Fibroblast of skin of back (primary cell): ENCODE measurements around the gene TAGAP. TPM values are rescaled to one million over a fixed set of nuclear protein-coding genes. Genes with fewer than 3 reads are reported as not detected.

Experiments
- DNase-seq: peaks from one replicate; pipeline ENCODE4 v3.0.0-alpha.2; 2013
- polyA plus RNA-seq, 2 experiments: library from polyadenylated mRNA; unstranded; fragments of 120-200 nt; gene quantifications; one replicate each; pipeline ENCODE4 v1.2.1, GENCODE V29; 2013; ENCODE audit not compliant: insufficient read length in 2 of 2

Gene TAGAP
- 0.05 TPM for polyA plus RNA-seq (2013, experiment 1 of 2; ENCODE audit: insufficient read length)
- not detected for polyA plus RNA-seq (2013, experiment 2 of 2; ENCODE audit: insufficient read length)

- DNase-seq: peak; percentile 24
These were observed at the start of gene TAGAP for GRCh38 chr6:159044899-159045727. Gene TAGAP (minus strand): TSS chr6:159044991. CDS start chr6:159044146, 845 bp downstream.

DNA sequence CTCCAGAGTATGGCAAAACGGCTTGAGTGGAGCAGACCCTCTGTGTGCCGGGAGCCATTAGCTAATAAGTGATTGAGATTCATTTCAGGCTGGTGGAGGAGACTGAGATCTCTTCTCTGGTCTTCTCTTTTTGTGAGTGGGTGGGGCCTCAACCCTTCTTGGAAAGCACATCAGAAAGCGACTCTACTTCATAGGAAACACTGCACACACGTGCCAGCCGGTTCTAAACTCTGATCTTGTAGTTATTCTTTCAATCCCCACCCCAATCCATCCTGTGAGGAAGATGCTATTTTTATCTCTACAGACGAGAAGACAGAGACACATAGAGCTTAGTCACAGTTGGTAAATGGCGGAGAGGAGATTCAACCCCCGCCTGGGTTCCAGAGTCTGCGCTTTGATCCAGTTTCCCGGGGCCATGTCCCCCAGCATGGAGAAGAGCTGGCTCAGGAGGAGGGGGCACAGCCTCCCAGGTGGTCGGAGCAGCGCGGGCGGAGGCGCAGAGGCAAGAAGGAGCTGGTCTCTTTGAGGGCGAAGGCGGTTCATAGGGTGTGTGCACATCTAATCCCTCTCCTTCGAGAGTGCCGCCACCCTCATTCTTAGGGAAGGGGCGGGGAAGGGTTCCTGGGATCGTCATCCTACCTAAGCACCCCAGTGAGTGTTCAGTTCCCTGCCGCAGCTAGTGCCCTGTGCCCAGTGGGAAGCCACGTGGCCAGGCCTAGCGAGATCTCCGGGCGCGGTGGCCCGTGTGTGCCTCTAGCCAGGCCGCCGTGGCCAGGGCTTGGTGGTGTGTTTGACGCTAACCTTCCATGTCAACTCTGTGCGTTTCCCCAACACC lies 49.0 kb upstream of the TAGAP start:
- peak; percentile 22 for DNase-seq

GRCh38 chr6:159092631-159093030 lies 47.8 kb upstream of the TAGAP start:
- DNase-seq: no peak

- DNase-seq: no peak
These were observed 46.0 kb upstream of the TAGAP start for GRCh38 chr6:159090530-159091480.

DNA sequence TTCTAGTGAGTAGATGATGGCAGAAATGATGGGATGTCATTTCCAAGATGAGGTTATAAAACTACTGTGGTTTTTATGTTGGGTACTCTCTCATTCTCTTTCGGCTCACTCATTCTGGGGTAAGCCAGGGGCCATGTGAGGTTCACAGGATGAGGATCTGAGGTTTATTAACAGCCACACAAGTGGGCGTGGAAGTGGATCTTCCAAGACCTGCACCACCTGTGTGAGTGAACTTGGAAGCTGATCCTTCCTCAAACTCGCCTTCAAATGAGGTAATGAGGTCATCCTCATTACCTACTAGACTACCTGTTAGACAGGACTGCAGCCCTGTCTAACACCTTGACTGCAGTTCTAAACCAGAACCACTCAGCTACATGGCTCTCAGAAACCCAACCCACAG lies 45.1 kb upstream of the TAGAP start:
- DNase-seq: no peak

GRCh38 chr6:159089443-159089842 lies 44.7 kb upstream of the TAGAP start:
- no peak for DNase-seq

DNA sequence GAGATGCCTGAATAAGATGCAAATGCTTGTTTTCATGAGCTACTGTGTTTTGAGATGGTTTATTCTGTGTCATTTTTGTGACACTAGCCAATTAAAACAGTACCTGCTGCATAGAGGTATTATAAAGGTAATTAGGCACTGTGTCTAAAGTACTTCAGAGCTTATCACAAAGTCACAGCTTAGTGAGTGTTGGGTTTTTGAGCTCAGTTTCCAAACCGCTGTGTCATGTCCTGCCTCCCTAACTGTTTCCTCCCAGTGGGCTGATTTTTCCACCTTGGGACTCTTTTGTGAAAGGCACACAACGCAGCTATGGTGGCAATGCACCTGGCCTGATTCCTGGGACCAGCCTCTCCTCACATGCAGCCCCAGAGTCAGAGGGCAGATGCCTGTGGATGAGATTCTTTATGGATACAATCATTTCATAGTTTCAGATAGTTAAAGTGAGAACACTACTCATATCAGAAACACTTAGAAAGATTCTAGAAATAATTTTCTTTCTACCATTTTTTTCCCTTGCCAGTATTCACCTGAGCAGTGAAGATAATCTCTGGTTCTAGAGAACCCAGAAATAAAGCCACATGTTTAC lies 41.3 kb upstream of the TAGAP start:
- peak; percentile 23 for DNase-seq

- no peak for DNase-seq
These were observed 40.7 kb upstream of the TAGAP start for GRCh38 chr6:159085396-159085895.

DNA sequence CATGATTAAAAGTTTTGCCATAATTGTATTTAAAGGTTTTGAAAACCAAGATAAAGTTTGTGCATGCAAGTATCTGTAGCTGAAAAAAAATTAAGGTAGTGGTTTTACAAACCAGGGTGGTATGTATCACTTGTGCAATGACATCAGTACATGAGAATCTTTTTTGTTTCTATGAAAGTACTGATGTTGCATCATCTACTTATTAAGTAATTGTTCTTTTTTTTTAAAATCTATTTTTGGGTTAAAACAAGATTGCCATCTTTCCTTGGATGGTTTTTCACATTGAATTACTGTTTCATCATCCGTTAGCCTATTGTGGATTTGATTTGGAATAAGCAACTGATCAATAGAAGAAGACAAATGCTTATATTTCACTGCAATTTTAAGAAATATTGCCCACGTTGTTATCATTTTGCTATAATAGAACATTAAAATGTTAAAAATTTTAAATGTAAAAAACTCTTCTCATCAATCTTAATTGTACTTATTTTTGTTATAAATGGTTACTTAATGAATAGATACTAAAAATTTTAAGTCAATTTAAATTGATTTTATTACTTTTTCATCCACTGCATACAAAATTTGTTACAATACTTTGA lies 39.8 kb upstream of the TAGAP start:
- DNase-seq: peak; percentile 82

DNA sequence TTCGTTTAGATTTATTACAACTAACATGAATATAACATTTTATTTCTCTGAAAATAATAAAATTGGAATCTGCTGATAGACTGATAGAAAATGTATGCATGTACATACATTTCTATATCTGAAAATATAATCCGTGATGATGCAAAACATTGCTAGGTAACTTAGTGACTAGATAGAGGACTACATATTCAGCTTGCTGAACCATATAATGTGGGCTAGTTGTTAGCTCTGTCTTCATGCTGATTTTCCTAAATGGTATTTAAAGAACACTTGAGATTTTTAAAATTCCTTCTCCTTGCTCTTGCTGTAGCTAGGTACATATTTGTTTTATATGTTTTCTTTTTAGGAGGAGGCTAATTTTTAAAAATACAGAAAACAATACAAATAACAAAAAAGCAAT lies 38.4 kb upstream of the TAGAP start:
- DNase-seq: no peak

GRCh38 chr6:159082039-159082815 lies 37.4 kb upstream of the TAGAP start:
- DNase-seq: no peak

GRCh38 chr6:159080217-159080976 lies 35.6 kb upstream of the TAGAP start:
- DNase-seq: no peak

DNA sequence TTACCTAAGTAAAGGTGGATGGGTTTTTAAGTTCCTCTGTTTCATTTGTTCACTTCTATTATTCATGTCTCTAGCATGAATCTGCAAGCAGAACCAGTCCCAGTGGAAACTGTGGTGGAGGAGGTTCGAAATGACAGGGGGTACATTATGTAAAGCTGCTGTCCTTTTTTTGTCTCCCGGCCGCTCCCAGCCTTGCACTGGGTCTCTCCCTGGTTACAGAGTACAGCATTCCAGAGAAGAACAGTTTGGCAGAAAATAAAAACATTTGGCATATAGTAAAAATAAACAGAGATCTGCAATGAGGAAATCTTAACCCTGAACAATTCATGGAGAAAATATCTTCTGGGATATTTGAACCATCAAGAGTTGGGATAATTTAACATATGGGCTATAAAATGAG lies 34.6 kb upstream of the TAGAP start:
- DNase-seq: peak; percentile 16

DNA sequence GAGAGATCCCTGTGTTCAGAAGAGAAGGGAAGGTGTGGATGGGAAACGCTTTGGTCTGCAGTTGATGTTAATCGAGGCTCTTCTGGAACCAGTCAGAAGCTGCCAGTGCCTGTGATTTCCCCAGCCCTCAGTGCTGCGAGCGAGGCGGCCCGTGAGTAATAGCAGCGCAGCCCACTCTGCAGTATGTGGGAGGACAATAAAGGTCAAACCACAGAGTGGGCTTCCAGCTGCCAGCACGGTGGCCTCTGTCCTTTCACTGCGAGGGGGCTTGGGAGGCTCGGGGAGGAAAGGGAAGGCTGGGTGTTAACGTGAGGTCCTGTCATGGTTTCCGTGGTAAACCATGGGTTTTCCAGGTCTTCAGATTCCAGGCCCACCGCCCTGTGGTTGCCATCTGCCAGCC lies 32.3 kb upstream of the TAGAP start:
- no peak for DNase-seq

DNA sequence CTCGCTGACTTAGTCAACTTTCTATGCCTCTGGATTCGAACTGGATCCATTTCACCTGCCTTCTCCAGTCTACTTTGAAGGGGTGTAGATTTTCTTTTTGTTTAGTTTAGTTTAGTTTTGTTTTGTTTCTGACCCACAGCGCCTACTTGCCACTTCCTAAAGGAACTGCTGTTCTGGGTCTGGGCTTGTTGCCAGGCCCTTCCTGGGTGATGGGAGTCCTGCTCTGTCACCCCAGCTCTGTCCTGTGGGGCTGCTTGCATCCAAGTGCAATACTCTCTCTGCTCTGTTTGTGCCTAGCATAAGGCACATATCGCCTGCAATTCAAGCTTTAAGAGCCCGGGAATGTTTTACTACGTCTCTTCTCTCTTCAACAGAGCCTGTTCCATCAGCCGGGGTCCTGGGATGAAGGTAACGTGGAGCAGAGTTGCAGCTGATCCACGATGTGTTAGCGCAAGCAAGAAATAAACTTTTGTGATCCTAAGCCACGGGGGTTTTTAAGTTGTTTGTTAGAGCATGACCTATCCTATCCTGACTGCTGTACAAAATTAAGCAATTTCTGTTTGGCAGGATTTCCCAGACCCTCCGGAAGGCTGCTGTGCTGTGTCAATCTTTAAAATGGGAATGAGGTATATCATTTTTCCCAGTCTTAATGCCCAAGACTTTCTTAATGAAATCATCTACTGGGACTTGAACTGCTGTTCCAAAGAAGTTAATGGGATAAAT lies 30.9 kb upstream of the TAGAP start:
- peak; percentile 27 for DNase-seq

- no peak for DNase-seq
These were observed 30.1 kb upstream of the TAGAP start for GRCh38 chr6:159074876-159075275.

GRCh38 chr6:159074120-159074684 lies 29.4 kb upstream of the TAGAP start:
- DNase-seq: peak; percentile 50
